Retina (tissue), 1 donor: Measurements from ENCODE around the gene INPP5B.
"Not testable (repeated sequence)": the region's sequence is repeated elsewhere in the genome, so short reads cannot be mapped to it uniquely, and the experiment has no call there.

Experiments used
- DNase-seq: peaks from one replicate; pipeline ENCODE4 v3.0.0-alpha.2; 2016

INPP5B gene

GRCh38 chr1:37946703-37947360 lies at the start of gene INPP5B:
Gene INPP5B (minus strand): TSS chr1:37947053. CDS start chr1:37946308, 745 bp downstream.
- DNase-seq = peak; percentile 85

GRCh38 chr1:37995751-37996345 lies 49.0 kb upstream of the INPP5B start:
- DNase-seq = peak; percentile 59

- DNase-seq = no peak
These were observed 48.2 kb upstream of the INPP5B start for GRCh38 chr1:37994886-37995566.

GRCh38 chr1:37989361-37989930 lies 42.6 kb upstream of the INPP5B start:
- DNase-seq = no peak

- no peak for DNase-seq
These were observed 40.8 kb upstream of the INPP5B start for GRCh38 chr1:37987679-37988078.

GRCh38 chr1:37983546-37983945 lies 36.7 kb upstream of the INPP5B start:
- no peak for DNase-seq

GRCh38 chr1:37978541-37978940 lies 31.7 kb upstream of the INPP5B start:
- DNase-seq = no peak

GRCh38 chr1:37975083-37975482 lies 28.2 kb upstream of the INPP5B start:
- peak; percentile 19 for DNase-seq

GRCh38 chr1:37974567-37974966 lies 27.7 kb upstream of the INPP5B start:
- DNase-seq = no peak

GRCh38 chr1:37973684-37974083 lies 26.8 kb upstream of the INPP5B start:
- not testable (repeated sequence) for DNase-seq

GRCh38 chr1:37965301-37965700 lies 18.4 kb upstream of the INPP5B start:
- DNase-seq = no peak

GRCh38 chr1:37964106-37964505 lies 17.3 kb upstream of the INPP5B start:
- DNase-seq = not testable (repeated sequence)

- no peak for DNase-seq
These were observed 11.8 kb upstream of the INPP5B start for GRCh38 chr1:37958690-37959089.

- no peak for DNase-seq
These were observed 8.8 kb upstream of the INPP5B start for GRCh38 chr1:37955685-37956084.

- no peak for DNase-seq
These were observed 7.6 kb upstream of the INPP5B start for GRCh38 chr1:37954316-37954971.

- no peak for DNase-seq
These were observed 5.9 kb upstream of the INPP5B start for GRCh38 chr1:37952738-37953137.

GRCh38 chr1:37951783-37952624 lies 5.2 kb upstream of the INPP5B start:
- DNase-seq = no peak

GRCh38 chr1:37951041-37951782 lies 4.4 kb upstream of the INPP5B start:
- no peak for DNase-seq

- DNase-seq = no peak
These were observed 2.8 kb upstream of the INPP5B start for GRCh38 chr1:37949524-37950152.

- DNase-seq = no peak
These were observed 2.0 kb upstream of the INPP5B start for GRCh38 chr1:37948841-37949240.

- DNase-seq = no peak
These were observed 1.3 kb upstream of the INPP5B start for GRCh38 chr1:37948166-37948565.
